K562 (cell line): ENCODE results near the gene TJP2. TPM values are rescaled to one million over a fixed set of nuclear protein-coding genes. Genes with fewer than 3 reads are reported as not detected.

ENCODE experiments used
- ATAC-seq: fragments of 200-7000 bp; cut with Tn5 transposase; 3 replicates; pipeline ENCODE4 v1.9.1; 2020; ENCODE audit warnings: moderate library complexity
- BruUV-seq: library from RNA; stranded (reverse); fragments of 400-500 nt; replicated peaks from 2 replicates; lab custom pipeline; 2021; lab: Mats Ljungman, UMichigan
- CTCF ChIA-PET: fragments of 300-600 bp; formaldehyde crosslinking; extraction: SDS; loops from one replicate; lab custom pipeline; 2021; ENCODE audit warnings: low intra/inter-chr PET ratio; lab: Yijun Ruan, JAX
- POLR2A ChIA-PET: fragments of 300-600, 350-650 bp; sonication (Branson Sonifier 250); formaldehyde crosslinking; extraction: SDS; loops from one replicate; lab custom pipeline; 2021; ENCODE audit warnings: antibody characterized with exemption, inconsistent platforms; lab: Yijun Ruan, JAX
- DNase-seq, 4 experiments: peaks; one replicate each; pipeline versions ENCODE4 v3.0.0 to v3.0.0-alpha.2; 2011 to 2018; ENCODE audit warnings: low spot score in 3 of 4, mixed read lengths in 3 of 4; ENCODE audit errors: extremely low read depth in 1 of 4
- FAIRE-seq: peaks from 2 replicates; lab custom pipeline; 2011; peaks lifted over from hg19 to GRCh38; lab: Jason Lieb, UNC
- H2AFZ ChIP-seq: 2 replicates; pipeline ENCODE4 v1.6.0; 2011; ENCODE audit warnings: low read depth, low read length, control low read depth, inconsistent platforms
- H3K27ac ChIP-seq: fragments of 200-600 bp; 3 replicates; pipeline ENCODE4 v1.8.0; 2011; ENCODE audit warnings: low read depth, mild to moderate bottlenecking, control low read depth, inconsistent platforms, low read length, moderate library complexity, mixed read lengths; ENCODE audit errors: extremely low read depth
- H3K27me3 ChIP-seq, 2 experiments: fragments of 300-600 bp in 1 of 2; 2 replicates in 1 of 2; 3 replicates in 1 of 2; pipeline versions ENCODE4 v1.6.0 to v1.8.0; 2011; ENCODE audit warnings: inconsistent platforms in 2 of 2, low read length in 2 of 2, mild to moderate bottlenecking in 1 of 2, mixed read lengths in 1 of 2, moderate library complexity in 1 of 2; ENCODE audit not compliant: control insufficient read depth in 2 of 2, insufficient read depth in 2 of 2
- H3K36me3 ChIP-seq: fragments of 300-600 bp; 3 replicates; pipeline ENCODE4 v1.8.0; 2011; ENCODE audit warnings: mild to moderate bottlenecking, low read length, inconsistent platforms; ENCODE audit not compliant: control insufficient read depth, insufficient read depth
- H3K4me1 ChIP-seq, 2 experiments: fragments of 200-600 bp in 1 of 2; replicated peaks in 1 of 2; 2 replicates in 1 of 2; 3 replicates in 1 of 2; pipeline versions ENCODE4 v1.5.1 to v1.8.0; 2011; ENCODE audit warnings: inconsistent platforms in 2 of 2, low read length in 2 of 2, mild to moderate bottlenecking in 1 of 2, mixed read lengths in 1 of 2, moderate library complexity in 1 of 2; ENCODE audit not compliant: control insufficient read depth in 2 of 2, insufficient read depth in 2 of 2
- H3K4me2 ChIP-seq: 2 replicates; pipeline ENCODE4 v1.6.1; 2011; ENCODE audit warnings: low read length, control low read depth, inconsistent platforms, mixed read lengths; ENCODE audit not compliant: insufficient read depth
- H3K4me3 ChIP-seq: fragments of 200-600 bp; sonication (generic), shearing (Covaris generic); 2 replicates; pipeline ENCODE4 v1.5.1; 2016; ENCODE audit warnings: control low read depth, inconsistent platforms
- H3K79me2 ChIP-seq: fragments of 200-600 bp; 3 replicates; pipeline ENCODE4 v1.8.0; 2011; ENCODE audit warnings: low read length, inconsistent platforms; ENCODE audit not compliant: control insufficient read depth, insufficient read depth
- H3K9ac ChIP-seq, 2 experiments: 2 replicates each; pipeline versions ENCODE4 v1.6.0 to v1.6.1; 2011; ENCODE audit warnings: low read depth in 2 of 2, low read length in 2 of 2, control low read depth in 1 of 2, inconsistent platforms in 1 of 2, mild to moderate bottlenecking in 1 of 2, mixed read lengths in 1 of 2; ENCODE audit not compliant: insufficient read depth in 1 of 2
- H3K9me1 ChIP-seq: one replicate; pipeline ENCODE4 v1.6.0; 2011; ENCODE audit warnings: inconsistent platforms, mild to moderate bottlenecking, low read length, moderate library complexity; ENCODE audit not compliant: control insufficient read depth, insufficient read depth
- H3K9me3 ChIP-seq: replicated peaks from 2 replicates; pipeline ENCODE4 v1.5.1; 2011; ENCODE audit warnings: low read depth, low read length, inconsistent platforms; ENCODE audit not compliant: control insufficient read depth, insufficient read depth
- H4K20me1 ChIP-seq: replicated peaks from 2 replicates; pipeline ENCODE4 v1.6.1; 2011; ENCODE audit warnings: low read length, inconsistent platforms, mixed read lengths; ENCODE audit not compliant: control insufficient read depth, insufficient read depth
- ADNP ChIP-seq: fragments of 200-800 bp; sonication (Bioruptor generic); IDR thresholded peaks from 2 replicates; pipeline ENCODE4 v1.6.1; 2016; ENCODE audit warnings: missing genetic modification characterization, missing compliant biosample characterization
- C11orf30 ChIP-seq: fragments of 450-650 bp; IDR thresholded peaks from 2 replicates; pipeline ENCODE4 v1.6.1; 2016; ENCODE audit warnings: low read depth, mild to moderate bottlenecking
- CHD1 ChIP-seq: fragments of 200-600 bp; sonication (generic); IDR thresholded peaks from one replicate; pipeline ENCODE4 v1.6.1; 2012; ENCODE audit warnings: mild to moderate bottlenecking, moderate library complexity, low read length, inconsistent platforms
- FUS ChIP-seq: fragments of 200-400 bp; formaldehyde crosslinking; optimal IDR thresholded peaks from 2 replicates; pipeline ENCODE3; 2017; ENCODE audit warnings: low read depth, low read length
- HNRNPL ChIP-seq: fragments of 200-400 bp; formaldehyde crosslinking; IDR thresholded peaks from 2 replicates; pipeline ENCODE4 v1.6.1; 2017; ENCODE audit warnings: low read depth, mild to moderate bottlenecking, low read length
- MAFF ChIP-seq: IDR thresholded peaks from 2 replicates; pipeline ENCODE4 v1.6.1; 2012; ENCODE audit warnings: low read length, improper control_type of control experiment
- MAFG ChIP-seq: fragments of 450-650 bp; conservative IDR thresholded peaks from 2 replicates; pipeline ENCODE4 v1.6.1; 2016; ENCODE audit warnings: missing genetic modification characterization, missing compliant biosample characterization
- MAFK ChIP-seq: IDR thresholded peaks from 2 replicates; pipeline ENCODE4 v1.6.1; 2011; ENCODE audit warnings: low read length, improper control_type of control experiment
- POLR2B ChIP-seq: fragments of 450-650 bp; IDR thresholded peaks from 2 replicates; pipeline ENCODE4 v1.6.1; 2018; ENCODE audit warnings: low read depth; ENCODE audit not compliant: partially characterized antibody
- RBM15 ChIP-seq: fragments of 200-400 bp; formaldehyde crosslinking; IDR thresholded peaks from 2 replicates; pipeline ENCODE4 v1.6.1; 2018; ENCODE audit warnings: mild to moderate bottlenecking, low read length, moderate library complexity; ENCODE audit not compliant: insufficient read depth
- RFX1 ChIP-seq: fragments of 450-650 bp; IDR thresholded peaks from 2 replicates; pipeline ENCODE4 v1.6.1; 2016; ENCODE audit warnings: mild to moderate bottlenecking, moderate library complexity
- SMAD2 ChIP-seq: fragments of 150-350 bp; IDR thresholded peaks from 2 replicates; pipeline ENCODE4 v1.6.1; 2014; ENCODE audit warnings: low read depth, mild to moderate bottlenecking, low read length
- SMARCA4 ChIP-seq: fragments of 450-650 bp; IDR thresholded peaks from 2 replicates; pipeline ENCODE4 v1.6.1; 2016
- ZBTB7A ChIP-seq: IDR thresholded peaks from 2 replicates; pipeline ENCODE4 v1.6.1; 2011; ENCODE audit warnings: low read depth, mild to moderate bottlenecking, low read length, moderate library complexity, borderline replicate concordance; ENCODE audit not compliant: control insufficient read depth
- ZFX ChIP-seq: sonication (generic); formaldehyde crosslinking; IDR thresholded peaks from 2 replicates; pipeline ENCODE4 v1.8.0; 2022; ENCODE audit warnings: mild to moderate bottlenecking, missing genetic modification reagents, moderate library complexity
- ZNF12 ChIP-seq: sonication (generic); formaldehyde crosslinking; IDR thresholded peaks from 2 replicates; pipeline ENCODE4 v1.4.0; 2020; ENCODE audit warnings: mild to moderate bottlenecking, missing genetic modification reagents
- ZNF316 ChIP-seq: fragments of 450-650 bp; IDR thresholded peaks from 2 replicates; pipeline ENCODE4 v1.6.1; 2016
- ZNF75A ChIP-seq: fragments of 450-650 bp; formaldehyde crosslinking; IDR thresholded peaks from 2 replicates; pipeline ENCODE4 v1.4.0; 2020; ENCODE audit warnings: mild to moderate bottlenecking
- WGBS: fragments of 100-300 bp; shearing (Covaris generic); methylation state at CpG from one replicate; pipeline ENCODE4 v1.1.6; 2016; ENCODE audit warnings: low coverage, mixed read lengths; ENCODE audit not compliant: insufficient coverage; ENCODE audit errors: missing lambda C conversion rate; 5-methylcytosine and 5-hydroxymethylcytosine counted together
- in situ Hi-C: fragments of 300-500 bp; cut with MboI; formaldehyde crosslinking; loops from 4 replicates; pipeline ENCODE4 v1.15.0; 2018; ENCODE audit warnings: inconsistent platforms, mixed read lengths
- intact Hi-C: fragments of 100-400 bp; cut with micrococcal nuclease; formaldehyde crosslinking; loops from 2 replicates; pipeline ENCODE4 v1.14.2; 2022
- polyA plus RNA-seq, 8 experiments: library from polyadenylated mRNA; depleted of rRNA in 4 of 8; stranded (reverse) in 5 of 8; unstranded in 3 of 8; fragments of >200 nt; fragmentation: Nextera tagmentation in 2 of 8; fragmentation: Illumina TruSeq in 1 of 8; extraction: Ambion mirVana in 2 of 8; extraction: Trizol in 1 of 8; gene quantifications; 2 replicates each; pipeline versions ENCODE4 v1.2.1 to v1.2.3, GENCODE V29; 2011 to 2014; ENCODE audit warnings: inconsistent platforms in 1 of 8, missing spikeins in 1 of 8
- total RNA-seq, 7 experiments: library from RNA; depleted of rRNA in 6 of 7; stranded (reverse); fragments of >200 nt in 6 of 7; fragmentation: Illumina TruSeq in 2 of 7; extraction: Trizol in 2 of 7; gene quantifications; 2 replicates each; pipeline versions ENCODE4 v1.2.1 to v1.2.3, GENCODE V29; 2011 to 2021; ENCODE audit warnings: low replicate concordance in 1 of 7
- TF ChIP-seq, protein P1 (sequence below): fragments of 250-450 bp; sonication (Bioruptor Pico); IDR thresholded peaks from 2 replicates; pipeline ENCODE4 v1.9.0; 2021; ENCODE audit warnings: mild to moderate bottlenecking, inconsistent platforms

Gene TJP2
- total and polyA plus RNA-seq, 9 of the 15 experiments (the other 6 are each of a cell fraction or from before 2014, with no cell fraction given) = 4.0 to 24.1 (median 16.8) TPM

DNA sequence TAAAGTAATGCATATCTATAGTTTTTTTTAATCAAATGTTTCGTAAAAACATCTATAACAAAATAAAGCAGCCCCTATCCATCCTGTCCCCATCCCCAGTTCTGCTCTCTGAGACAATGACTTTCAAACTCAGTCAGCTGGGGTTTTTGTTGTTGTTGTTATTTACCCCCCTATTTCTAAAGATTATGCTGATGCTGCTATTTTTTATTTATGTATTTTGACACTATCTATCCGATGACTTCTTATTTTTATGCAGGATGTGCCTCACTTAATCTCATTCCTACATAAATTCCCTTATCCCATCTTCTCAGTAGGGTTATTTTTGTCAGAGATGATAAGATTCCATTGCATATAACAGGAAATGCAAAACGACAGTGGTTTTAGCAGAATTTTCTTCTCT, 105.7 kb downstream of the TJP2 start:
- in situ Hi-C loops (no loop called here), intact Hi-C loops (no loop called here)
- Histone ChIP-seq H3K9me1 (no peaks in the 10 kb centered on the region), H3K79me2 (no peaks in the 10 kb centered on the region), H3K9me3 (no peaks in the 10 kb centered on the region), H3K36me3 (no peaks in the 10 kb centered on the region), H3K27me3 (no peaks in the 10 kb centered on the region; a peak in 2 of 5 replicates), H4K20me1 (no peaks in the 10 kb centered on the region), H3K4me2 (no peak overlapping the region), H2AFZ (no peak overlapping the region), H3K9ac (no peak overlapping the region), H3K4me3 (no peak overlapping the region), H3K27ac (no peak overlapping the region), H3K4me1 (no peaks in the 10 kb centered on the region)
- POLR2A ChIA-PET = no interaction called here
- FAIRE-seq = no peak
- ATAC-seq = no peak
- 6% methylated on average over 3 of the region's 3 CpGs for WGBS
- CTCF ChIA-PET = no interaction called here
- BruUV-seq = no TSS peak
- no peak for TF ChIP-seq SMAD2
- no peak for TF ChIP-seq RFX1
- no peak for TF ChIP-seq FUS
- TF ChIP-seq ZNF316 = peak; percentile 90
- TF ChIP-seq MAFG (tag) = peak; percentile 61
- peak; percentile 58; the same call in 1 of the 2 replicates for TF ChIP-seq MAFK
- peak; percentile 69 for TF ChIP-seq MAFF
- peak; percentile 70 for TF ChIP-seq C11orf30
- DNase-seq = no peak

DNA sequence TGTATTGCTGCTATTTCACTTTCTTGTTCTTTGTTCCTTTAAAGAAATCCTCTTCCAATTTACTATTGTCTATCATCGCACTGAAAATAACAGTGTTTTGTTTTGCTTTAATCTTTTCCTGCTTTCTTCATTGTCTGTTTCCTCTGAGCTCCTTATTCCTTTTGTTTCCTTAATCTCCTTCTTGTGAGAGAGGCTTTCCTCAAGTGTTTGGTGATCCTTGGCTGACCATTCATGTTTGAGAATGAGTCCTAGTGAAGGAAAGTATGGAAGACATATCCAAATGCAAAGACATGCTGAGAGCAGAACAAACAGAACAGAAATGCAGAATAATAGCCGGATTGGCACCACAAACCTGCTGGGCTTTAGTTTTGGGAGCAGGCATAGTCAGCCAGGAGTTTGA, 108.9 kb downstream of the TJP2 start:
- H3K27ac ChIP-seq = no peak overlapping the region
- TF ChIP-seq, protein P1, sequence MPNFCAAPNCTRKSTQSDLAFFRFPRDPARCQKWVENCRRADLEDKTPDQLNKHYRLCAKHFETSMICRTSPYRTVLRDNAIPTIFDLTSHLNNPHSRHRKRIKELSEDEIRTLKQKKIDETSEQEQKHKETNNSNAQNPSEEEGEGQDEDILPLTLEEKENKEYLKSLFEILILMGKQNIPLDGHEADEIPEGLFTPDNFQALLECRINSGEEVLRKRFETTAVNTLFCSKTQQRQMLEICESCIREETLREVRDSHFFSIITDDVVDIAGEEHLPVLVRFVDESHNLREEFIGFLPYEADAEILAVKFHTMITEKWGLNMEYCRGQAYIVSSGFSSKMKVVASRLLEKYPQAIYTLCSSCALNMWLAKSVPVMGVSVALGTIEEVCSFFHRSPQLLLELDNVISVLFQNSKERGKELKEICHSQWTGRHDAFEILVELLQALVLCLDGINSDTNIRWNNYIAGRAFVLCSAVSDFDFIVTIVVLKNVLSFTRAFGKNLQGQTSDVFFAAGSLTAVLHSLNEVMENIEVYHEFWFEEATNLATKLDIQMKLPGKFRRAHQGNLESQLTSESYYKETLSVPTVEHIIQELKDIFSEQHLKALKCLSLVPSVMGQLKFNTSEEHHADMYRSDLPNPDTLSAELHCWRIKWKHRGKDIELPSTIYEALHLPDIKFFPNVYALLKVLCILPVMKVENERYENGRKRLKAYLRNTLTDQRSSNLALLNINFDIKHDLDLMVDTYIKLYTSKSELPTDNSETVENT (CRISPR knock-in tag) = no peak
- TF ChIP-seq SMARCA4 (no peak), ZBTB7A (no peak), HNRNPL (no peak), ZNF75A (no peak), POLR2B (no peak), ZNF12 (CRISPR knock-in tag) (no peak), RBM15 (no peak), CHD1 (no peak), ZFX (no peak), ADNP (tag) (no peak)

More for the DNA sequence above, 108.9 kb downstream of the TJP2 start:
- no peak overlapping the region for H3K4me3 ChIP-seq
- no peak overlapping the region for H2AFZ ChIP-seq
- no peak overlapping the region for H3K4me2 ChIP-seq
- ATAC-seq (no peak), DNase-seq (no peak), FAIRE-seq (no peak)
- intact Hi-C loops (no loop called here), in situ Hi-C loops (no loop called here)
- no peak overlapping the region for H3K9ac ChIP-seq
- H4K20me1 ChIP-seq = no peaks in the 10 kb centered on the region
- 23% methylated on average over 2 of the region's 2 CpGs for WGBS
- H3K4me1 ChIP-seq = no peaks in the 10 kb centered on the region
- BruUV-seq = no TSS peak
- no peaks in the 10 kb centered on the region for H3K36me3 ChIP-seq
- H3K79me2 ChIP-seq = no peaks in the 10 kb centered on the region
- H3K9me1 ChIP-seq = no peaks in the 10 kb centered on the region
- CTCF ChIA-PET = no interaction called here
- POLR2A ChIA-PET = no interaction called here
- H3K27me3 ChIP-seq = no peaks in the 10 kb centered on the region; a peak in 2 of 5 replicates
- H3K9me3 ChIP-seq = no peaks in the 10 kb centered on the region
